ENCODE measurements around the gene PXDN.

DNA sequence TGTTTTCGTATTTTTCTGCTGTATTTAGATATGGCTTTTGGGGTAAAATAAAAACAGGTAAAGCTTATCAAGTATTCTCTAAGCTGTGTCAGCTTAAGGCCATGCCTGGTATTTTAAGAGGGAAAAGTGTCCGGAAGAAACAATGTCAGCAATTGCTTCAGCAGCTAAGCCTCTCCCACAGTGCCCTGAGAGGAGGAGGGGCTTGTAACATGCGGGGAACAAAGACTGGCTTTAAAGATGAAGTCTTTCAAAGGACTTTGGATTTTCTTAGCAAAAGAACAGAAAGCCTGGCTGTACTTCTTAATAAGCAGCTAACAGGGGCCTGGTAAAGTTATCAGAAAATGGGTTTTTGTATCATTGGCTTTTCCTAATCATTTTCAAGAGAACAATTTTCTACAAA, 102.8 kb downstream of the PXDN start:
- TF ChIP-seq EZH2phosphoT487 (IDR thresholded peaks at IDR 0.05; ENCODE audit: borderline replicate concordance, low read length): no peak
- TF ChIP-seq, protein P1, sequence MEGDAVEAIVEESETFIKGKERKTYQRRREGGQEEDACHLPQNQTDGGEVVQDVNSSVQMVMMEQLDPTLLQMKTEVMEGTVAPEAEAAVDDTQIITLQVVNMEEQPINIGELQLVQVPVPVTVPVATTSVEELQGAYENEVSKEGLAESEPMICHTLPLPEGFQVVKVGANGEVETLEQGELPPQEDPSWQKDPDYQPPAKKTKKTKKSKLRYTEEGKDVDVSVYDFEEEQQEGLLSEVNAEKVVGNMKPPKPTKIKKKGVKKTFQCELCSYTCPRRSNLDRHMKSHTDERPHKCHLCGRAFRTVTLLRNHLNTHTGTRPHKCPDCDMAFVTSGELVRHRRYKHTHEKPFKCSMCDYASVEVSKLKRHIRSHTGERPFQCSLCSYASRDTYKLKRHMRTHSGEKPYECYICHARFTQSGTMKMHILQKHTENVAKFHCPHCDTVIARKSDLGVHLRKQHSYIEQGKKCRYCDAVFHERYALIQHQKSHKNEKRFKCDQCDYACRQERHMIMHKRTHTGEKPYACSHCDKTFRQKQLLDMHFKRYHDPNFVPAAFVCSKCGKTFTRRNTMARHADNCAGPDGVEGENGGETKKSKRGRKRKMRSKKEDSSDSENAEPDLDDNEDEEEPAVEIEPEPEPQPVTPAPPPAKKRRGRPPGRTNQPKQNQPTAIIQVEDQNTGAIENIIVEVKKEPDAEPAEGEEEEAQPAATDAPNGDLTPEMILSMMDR (IDR thresholded peaks at IDR 0.05; ENCODE audit: low read depth, low read length, poor library complexity, severe bottlenecking): no peak

Measured in DOHH2 (cell line).